Stimulated activated naive CD8-positive, alpha-beta T cell treated with anti-CD3 and anti-CD28 coated beads, Interleukin-15, amount 100 ng/mL, for 72 hours (primary cell): ENCODE results near the gene SNCG.
"Not testable (repeated sequence)": the region's sequence is repeated elsewhere in the genome, so short reads cannot be mapped to it uniquely, and the experiment has no call there.

Source experiments
- ATAC-seq: fragments of 150-1000 bp; cut with Tn5 transposase; 2 replicates; pipeline ENCODE4 v1.10.0; 2021; ENCODE audit warnings: mild to moderate bottlenecking, moderate library complexity
- DNase-seq, 2 donors: peaks; one replicate each; pipeline ENCODE4 v3.0.0; 2021 to 2022
- H3K27ac Mint-ChIP-seq, 2 donors: one replicate each; pipeline ENCODE4 v1.8.0; 2022; ENCODE audit warnings: mild to moderate bottlenecking in 2 of 2, mixed read lengths in 2 of 2, moderate library complexity in 2 of 2
- H3K27me3 Mint-ChIP-seq: one replicate; pipeline ENCODE4 v1.8.0; 2022; ENCODE audit warnings: mixed read lengths
- H3K4me1 Mint-ChIP-seq: one replicate; pipeline ENCODE4 v1.8.0; 2022; ENCODE audit warnings: mild to moderate bottlenecking, mixed read lengths
- H3K4me3 Mint-ChIP-seq, 2 donors: one replicate each; pipeline ENCODE4 v1.8.0; 2022; ENCODE audit warnings: mild to moderate bottlenecking in 2 of 2, mixed read lengths in 2 of 2, moderate library complexity in 1 of 2
- H3K9me3 Mint-ChIP-seq, 2 donors: one replicate each; pipeline ENCODE4 v1.8.0; 2022; ENCODE audit warnings: mixed read lengths in 2 of 2

SNCG gene

DNA sequence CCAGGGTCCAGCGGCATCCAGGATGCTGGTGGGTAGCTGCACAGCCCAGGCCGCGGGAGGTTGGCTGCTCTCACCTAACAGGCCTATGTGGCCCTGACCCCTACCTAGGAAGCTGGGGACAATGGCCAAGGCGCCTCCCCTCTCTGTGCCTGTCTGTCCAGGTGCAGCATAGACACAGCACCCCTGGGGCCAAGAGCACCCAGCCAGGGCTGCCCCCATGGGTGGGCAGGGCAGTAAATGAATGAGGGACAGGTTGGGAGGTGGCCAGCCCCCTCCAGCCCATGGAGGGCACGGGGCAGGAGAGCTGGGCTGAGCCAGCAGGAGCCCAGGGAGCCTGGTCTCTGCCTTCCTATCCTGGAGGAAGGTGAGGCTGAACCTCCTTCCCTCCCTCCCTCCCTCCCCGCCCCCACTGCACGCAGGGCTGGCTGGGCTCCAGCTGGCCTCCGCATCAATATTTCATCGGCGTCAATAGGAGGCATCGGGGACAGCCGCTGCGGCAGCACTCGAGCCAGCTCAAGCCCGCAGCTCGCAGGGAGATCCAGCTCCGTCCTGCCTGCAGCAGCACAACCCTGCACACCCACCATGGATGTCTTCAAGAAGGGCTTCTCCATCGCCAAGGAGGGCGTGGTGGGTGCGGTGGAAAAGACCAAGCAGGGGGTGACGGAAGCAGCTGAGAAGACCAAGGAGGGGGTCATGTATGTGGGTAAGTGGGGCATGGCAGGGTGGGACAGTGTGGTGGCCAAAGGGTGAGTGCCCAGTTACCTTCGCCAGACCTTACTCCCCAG lies at the start of gene SNCG:
TSS of gene SNCG (plus strand) at position 484 of the 785 bp plus-strand sequence. CDS start at position 583, 99 bp downstream.
- H3K27ac Mint-ChIP-seq = peak within 1 kb of the TSS in 1 of 2 donors; percentile 5
- peaks cover 0 to 9% of the 10 kb centered on the region in 2 donors for H3K9me3 Mint-ChIP-seq
- no peak within 1 kb of the TSS for H3K4me3 Mint-ChIP-seq
- ATAC-seq (no peak), DNase-seq (peak in 1 of 2 donors; percentile 7)
- no peaks in the 10 kb centered on the region for H3K27me3 Mint-ChIP-seq
- peaks cover 5% of the 10 kb centered on the region for H3K4me1 Mint-ChIP-seq

DNA sequence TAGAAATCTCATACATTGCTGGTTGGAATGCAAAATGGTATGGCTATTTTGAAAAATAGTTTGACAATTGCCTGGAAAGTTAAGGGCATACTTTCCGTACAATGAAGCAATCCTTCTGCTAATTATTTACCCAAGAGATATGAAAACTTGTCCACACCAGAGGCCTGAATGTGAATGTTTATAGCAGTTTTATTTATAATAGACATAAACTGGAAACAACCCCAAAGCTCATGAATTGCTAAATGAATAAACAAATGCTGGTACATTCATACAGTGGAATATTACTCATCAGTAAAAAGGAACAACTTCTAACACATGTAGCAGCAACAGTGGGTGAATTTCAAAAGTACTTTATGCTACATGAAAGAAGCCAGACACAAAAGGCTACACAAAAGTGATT lies 43.7 kb upstream of the SNCG start:
- Mint-ChIP-seq H3K27me3 (no peaks in the 10 kb centered on the region), H3K4me1 (no peaks in the 10 kb centered on the region), H3K9me3 (no peaks in the 10 kb centered on the region), H3K4me3 (no peak overlapping the region), H3K27ac (no peak overlapping the region)
- ATAC-seq (no peak), DNase-seq (no peak)

DNA sequence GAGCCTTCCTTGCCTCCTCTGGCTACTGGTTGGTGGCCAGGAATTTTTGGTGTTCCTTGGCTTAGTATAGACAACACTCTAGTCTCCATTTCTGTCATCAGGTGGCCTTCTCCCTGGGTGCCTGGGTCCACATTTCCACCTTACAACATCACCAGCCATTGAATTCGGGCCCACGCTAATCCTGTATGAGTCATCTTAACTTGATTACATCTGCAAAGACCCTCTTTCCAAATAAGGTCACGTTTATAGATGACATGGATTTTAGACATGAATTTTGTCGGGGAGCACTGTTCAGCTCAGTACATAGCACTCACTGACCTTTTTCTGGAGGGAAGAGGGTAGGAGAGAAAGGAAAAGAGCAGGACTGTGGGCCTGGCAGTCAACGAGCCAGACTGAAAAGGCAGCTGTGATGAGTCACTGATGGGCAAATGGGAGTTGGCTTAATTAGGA lies 40.4 kb upstream of the SNCG start:
- DNase-seq = no peak
- ATAC-seq = no peak
- H3K4me1 Mint-ChIP-seq = no peaks in the 10 kb centered on the region
- no peak overlapping the region for H3K27ac Mint-ChIP-seq
- H3K4me3 Mint-ChIP-seq = no peak overlapping the region
- H3K9me3 Mint-ChIP-seq = no peaks in the 10 kb centered on the region
- H3K27me3 Mint-ChIP-seq = no peaks in the 10 kb centered on the region

DNA sequence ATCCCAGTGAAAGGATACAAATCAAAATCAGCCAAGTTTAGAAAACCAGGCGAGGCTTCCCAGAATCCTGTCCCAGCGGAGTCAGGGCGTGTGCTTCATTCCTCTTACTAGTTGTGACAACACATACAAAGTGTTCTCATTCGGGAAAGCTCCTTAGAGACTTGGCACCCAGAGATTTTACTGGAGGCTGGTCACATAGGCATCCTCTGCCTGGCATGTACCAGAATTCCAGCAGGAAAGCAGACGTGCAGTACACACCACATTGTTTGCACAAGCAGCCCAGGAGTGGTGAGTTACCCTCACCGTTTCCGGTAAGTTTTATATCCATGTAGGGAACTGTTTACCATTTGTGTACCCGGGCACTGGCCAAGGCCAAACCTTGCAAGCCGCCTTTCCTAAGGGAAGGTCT lies 35.8 kb upstream of the SNCG start:
- Mint-ChIP-seq H3K4me1 (no peaks in the 10 kb centered on the region), H3K9me3 (no peaks in the 10 kb centered on the region), H3K4me3 (no peak overlapping the region), H3K27ac (no peak overlapping the region), H3K27me3 (no peaks in the 10 kb centered on the region)
- DNase-seq (no peak), ATAC-seq (no peak)

DNA sequence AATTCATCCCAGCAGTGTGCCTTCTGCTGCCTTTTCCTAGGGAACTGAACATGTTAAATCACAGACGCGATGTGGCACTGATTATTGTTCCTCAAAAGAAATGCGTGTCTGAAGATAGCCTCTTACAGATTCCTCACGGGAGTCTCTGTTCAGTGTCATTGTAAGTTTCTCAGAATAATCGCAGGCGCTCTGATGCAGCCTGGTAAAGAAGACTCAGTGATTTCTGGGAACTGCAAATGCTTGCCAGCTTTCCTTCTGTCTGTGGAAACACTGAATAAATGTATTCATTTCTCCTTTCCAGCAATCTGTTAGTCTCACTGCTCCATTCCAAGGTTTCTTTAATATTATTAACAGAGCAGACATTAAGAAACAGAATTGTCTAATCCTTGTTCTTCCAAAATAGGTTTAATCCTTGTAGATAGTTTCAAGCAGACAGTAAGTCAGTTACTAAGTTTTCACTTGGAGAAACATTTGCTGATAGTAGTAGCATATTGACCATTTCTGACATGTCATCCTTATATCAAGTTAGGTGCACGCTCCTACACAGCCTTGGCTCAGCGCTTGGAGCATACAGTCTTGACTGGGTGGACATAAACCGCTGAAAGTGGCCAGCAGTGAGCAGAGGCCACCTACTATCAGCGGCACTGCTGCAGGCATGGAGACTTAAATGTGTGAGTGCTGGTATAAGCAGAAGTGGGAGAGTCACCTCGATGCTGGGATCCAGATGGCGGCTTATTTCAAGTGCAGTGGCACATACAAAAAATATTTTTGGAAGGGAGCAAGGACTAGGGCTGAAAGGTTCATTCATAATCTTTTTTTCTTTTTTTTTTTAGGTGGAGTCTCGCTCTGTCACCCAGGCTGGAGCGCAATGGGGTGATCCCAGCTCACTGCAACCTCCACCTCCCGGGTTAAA lies 28.7 kb upstream of the SNCG start:
- Mint-ChIP-seq H3K4me1 (peaks cover 10% of the 10 kb centered on the region), H3K27me3 (no peaks in the 10 kb centered on the region), H3K27ac (no peak overlapping the region), H3K9me3 (no peaks in the 10 kb centered on the region), H3K4me3 (no peak overlapping the region)
- ATAC-seq (no peak), DNase-seq (no peak)

DNA sequence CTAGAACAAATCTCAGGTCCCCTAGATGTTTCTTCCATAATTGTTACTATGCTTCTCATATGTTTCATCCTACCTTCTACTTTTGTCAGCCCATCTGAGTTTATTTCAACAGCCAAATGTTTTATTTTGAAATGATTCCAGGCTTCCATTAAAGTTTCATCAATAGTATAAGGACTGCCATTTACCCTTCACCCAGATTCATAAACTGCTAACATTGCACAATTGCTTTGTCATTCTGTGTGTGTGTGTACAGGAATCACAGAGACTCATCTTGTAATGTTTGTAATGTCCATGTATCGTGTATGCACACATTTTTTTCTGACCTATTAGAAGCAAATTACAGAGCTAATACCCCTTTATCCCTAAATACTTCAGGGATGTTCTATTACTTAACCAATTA lies 26.5 kb upstream of the SNCG start:
- H3K27ac Mint-ChIP-seq = no peak overlapping the region
- peaks cover 10% of the 10 kb centered on the region for H3K4me1 Mint-ChIP-seq
- no peaks in the 10 kb centered on the region for H3K9me3 Mint-ChIP-seq
- H3K27me3 Mint-ChIP-seq = no peaks in the 10 kb centered on the region
- ATAC-seq (no peak), DNase-seq (no peak)
- no peak overlapping the region for H3K4me3 Mint-ChIP-seq

DNA sequence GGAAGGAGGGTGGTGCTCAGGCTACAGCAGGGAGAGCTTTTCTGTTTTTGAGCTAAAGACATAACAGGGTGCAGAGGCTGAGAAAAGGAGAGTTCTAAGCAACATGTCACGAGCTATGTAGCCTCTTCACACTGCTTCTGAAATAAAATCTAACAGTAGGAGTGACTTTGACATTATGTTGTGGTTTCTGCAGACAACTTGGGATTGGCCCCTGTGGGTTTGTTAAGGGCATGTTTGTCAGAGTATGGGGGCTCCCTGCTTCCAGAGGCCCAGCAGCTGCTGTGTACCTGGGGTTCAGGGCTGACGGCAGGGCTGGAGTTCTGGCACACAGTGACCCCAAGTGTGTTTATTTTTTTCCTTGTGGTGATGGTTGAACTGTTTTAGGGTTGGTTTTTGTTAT lies 25.7 kb upstream of the SNCG start:
- peaks cover 10% of the 10 kb centered on the region for H3K4me1 Mint-ChIP-seq
- DNase-seq = no peak
- H3K9me3 Mint-ChIP-seq = no peaks in the 10 kb centered on the region
- H3K4me3 Mint-ChIP-seq = no peak overlapping the region
- no peak overlapping the region for H3K27ac Mint-ChIP-seq
- H3K27me3 Mint-ChIP-seq = no peaks in the 10 kb centered on the region
- ATAC-seq = no peak

DNA sequence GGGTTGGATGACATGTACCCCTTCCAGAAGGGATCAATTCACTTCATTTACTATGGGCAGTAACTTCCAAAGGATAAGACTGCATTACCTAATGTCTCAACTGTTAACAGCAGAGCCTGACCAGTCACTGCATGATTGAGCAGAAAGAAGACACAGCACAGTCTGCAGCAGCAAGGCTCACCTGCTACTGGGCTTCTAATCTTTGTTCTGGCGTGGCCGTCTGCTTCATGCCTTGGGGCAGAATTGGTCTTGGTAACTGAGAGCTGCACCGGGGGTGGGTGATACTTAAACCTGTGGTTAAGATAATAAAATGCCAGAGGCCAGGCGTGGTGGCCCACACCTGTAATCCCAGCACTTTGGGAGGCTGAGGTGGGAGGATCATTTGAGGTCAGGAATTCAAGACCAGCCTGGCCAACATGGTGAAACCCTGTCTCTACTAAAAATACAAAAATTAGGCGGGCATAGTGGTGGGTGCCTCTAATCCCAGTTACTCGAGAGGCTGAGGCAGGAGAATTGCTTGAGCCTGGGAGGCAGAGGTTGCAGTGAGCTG lies 24.2 kb upstream of the SNCG start:
- not testable (repeated sequence) for DNase-seq, H3K9me3 Mint-ChIP-seq, ATAC-seq, H3K27ac Mint-ChIP-seq, H3K4me3 Mint-ChIP-seq, H3K27me3 Mint-ChIP-seq
- peaks cover 10% of the 10 kb centered on the region for H3K4me1 Mint-ChIP-seq

DNA sequence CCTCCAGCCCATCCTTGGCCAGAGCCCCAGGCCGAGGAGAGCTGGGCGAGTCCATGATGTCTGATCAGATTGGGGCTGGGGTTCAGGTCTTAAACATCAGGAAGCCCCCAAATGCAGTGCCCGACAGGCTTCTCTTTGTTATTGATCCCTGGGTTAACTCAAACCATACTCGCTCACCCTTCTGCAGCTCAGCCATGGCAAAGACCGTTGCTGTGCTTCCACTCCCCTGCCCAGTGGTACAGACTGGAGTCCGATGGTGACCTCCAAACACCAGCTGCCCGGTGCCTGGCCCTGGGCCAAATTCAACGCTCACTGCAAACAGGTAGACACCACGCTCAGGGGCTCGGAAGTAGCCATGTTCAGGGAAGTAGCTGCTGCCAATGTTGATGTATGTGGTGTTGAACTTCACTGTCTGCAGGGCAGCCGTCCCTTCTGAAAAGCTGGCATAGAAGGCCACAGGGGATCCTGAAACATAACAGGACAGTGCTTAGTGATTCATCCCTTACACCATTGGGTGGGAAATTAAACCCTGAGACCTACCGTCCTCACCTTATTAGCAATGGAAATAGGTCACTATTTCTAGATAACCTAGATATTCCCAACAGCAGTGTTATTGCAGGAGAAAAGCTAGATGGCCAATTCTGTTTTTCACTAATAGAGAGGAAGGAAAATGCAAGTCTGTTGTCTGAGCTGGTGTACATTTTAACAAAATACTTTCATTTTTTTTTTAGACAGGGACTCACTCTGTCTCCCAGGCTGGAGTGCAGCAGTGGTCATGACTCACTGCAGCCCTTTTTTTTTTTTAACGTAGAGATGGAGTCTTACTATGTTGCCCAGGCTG lies 21.5 kb upstream of the SNCG start:
- ATAC-seq (no peak), DNase-seq (no peak)
- H3K4me1 Mint-ChIP-seq = peaks cover 15% of the 10 kb centered on the region
- no peak overlapping the region for H3K27ac Mint-ChIP-seq
- H3K4me3 Mint-ChIP-seq = no peak overlapping the region
- no peaks in the 10 kb centered on the region for H3K27me3 Mint-ChIP-seq
- H3K9me3 Mint-ChIP-seq = no peaks in the 10 kb centered on the region

DNA sequence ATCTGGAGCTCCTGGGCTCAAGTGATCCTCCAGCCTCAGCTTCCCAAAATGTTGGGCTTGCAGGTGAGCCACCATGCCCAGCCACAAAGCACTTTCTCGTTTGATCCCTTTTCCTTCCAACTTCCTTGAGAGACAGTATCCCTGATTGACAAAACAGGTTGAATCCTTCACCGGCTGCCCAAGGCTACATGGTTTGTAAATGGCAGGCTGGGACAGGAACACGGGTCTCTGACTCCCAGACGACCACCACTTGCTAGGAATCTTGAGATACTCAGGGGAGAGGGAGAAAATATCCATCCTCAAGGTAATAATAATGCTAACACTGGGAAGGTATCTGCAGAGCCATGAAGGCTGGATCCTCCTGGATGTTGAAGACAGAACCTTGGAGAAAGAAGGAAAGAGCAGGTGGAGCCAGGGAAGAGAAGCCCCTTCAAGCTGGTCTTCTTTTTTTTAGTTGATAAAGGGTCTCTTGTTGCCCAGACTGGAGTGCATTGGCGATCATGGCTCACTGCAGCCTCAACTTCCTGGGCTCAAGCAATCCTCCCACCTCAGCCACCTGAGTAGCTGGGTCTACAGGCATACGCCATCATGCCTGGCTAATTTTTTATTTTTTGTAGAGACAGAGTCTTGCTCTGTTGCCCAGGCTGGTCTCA lies 20.8 kb upstream of the SNCG start:
- DNase-seq (no peak), ATAC-seq (no peak)
- peaks cover 11% of the 10 kb centered on the region for H3K4me1 Mint-ChIP-seq
- H3K27ac Mint-ChIP-seq = no peak overlapping the region
- no peaks in the 10 kb centered on the region for H3K9me3 Mint-ChIP-seq
- H3K27me3 Mint-ChIP-seq = no peaks in the 10 kb centered on the region
- H3K4me3 Mint-ChIP-seq = no peak overlapping the region

DNA sequence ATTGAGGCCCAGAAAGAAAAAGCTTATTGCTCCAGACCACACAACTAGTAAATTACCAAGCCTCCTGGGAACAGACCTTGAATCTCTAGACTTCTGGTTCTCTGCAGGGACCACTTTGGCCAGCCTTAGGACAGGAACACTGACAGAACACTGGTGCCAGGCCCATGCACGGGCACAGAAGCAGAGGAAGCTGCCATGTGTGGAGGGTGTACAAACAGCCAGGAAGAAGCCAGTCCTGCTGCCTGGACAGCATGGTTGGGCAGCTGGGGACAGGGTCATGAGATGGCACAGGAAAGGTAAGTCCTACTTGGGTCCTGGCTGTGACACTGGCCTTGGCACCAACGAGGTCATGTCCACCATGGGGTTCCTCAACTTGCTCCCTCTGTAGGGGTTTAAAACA lies 20.1 kb upstream of the SNCG start:
- DNase-seq = no peak
- no peak overlapping the region for H3K27ac Mint-ChIP-seq
- ATAC-seq = no peak
- H3K4me1 Mint-ChIP-seq = peaks cover 5% of the 10 kb centered on the region
- H3K27me3 Mint-ChIP-seq = no peaks in the 10 kb centered on the region
- H3K9me3 Mint-ChIP-seq = no peaks in the 10 kb centered on the region
- H3K4me3 Mint-ChIP-seq = no peak overlapping the region

DNA sequence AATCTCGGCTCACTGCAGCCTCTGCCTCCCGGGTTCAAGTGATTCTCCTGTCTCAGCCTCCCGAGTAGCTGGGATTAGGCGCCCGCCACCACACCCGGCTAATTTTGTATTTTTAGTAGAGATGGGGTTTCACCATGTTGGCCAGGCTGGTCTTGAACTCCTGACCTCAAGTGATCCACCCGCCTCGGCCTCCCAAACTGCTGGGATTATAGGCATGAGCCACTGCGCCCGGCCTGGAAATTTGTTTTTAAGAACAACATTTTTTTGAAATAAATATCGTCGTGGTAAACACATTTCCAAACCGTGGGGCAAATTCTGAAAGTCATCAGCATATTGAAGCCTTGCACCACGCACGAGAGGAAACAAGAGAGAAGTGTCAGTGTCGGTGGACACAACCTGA lies 18.3 kb upstream of the SNCG start:
- Mint-ChIP-seq H3K27ac (peak overlapping the region in 1 of 2 donors; percentile 80), H3K4me3 (peak overlapping the region; percentile 6 to 10)
- H3K9me3 Mint-ChIP-seq, ATAC-seq, H3K27me3 Mint-ChIP-seq, H3K4me1 Mint-ChIP-seq, DNase-seq: not testable (repeated sequence)

DNA sequence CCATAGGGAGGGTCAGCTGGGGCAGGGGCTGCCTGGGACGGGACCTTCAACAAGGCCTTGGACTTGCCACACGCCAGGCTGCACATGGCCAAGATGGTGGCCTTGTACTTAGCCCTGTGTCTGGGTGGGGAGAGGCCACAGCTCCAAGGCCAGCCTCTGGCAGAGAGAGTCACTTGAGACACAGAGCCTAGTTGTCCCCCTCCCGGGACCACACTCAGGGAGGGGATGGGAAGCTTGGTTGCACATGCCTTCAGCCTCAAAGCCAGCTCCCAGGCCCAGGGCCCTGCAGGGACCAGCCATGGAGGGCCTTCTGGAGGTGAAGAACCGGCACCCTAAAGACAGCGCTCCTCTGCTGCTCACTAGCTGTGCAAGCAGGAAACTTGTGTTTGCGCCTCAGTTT lies 17.7 kb upstream of the SNCG start:
- no peak overlapping the region for H3K4me3 Mint-ChIP-seq
- H3K27me3 Mint-ChIP-seq = no peaks in the 10 kb centered on the region
- no peaks in the 10 kb centered on the region for H3K9me3 Mint-ChIP-seq
- H3K4me1 Mint-ChIP-seq = peaks cover 5% of the 10 kb centered on the region
- no peak for DNase-seq
- H3K27ac Mint-ChIP-seq = no peak overlapping the region
- no peak for ATAC-seq

DNA sequence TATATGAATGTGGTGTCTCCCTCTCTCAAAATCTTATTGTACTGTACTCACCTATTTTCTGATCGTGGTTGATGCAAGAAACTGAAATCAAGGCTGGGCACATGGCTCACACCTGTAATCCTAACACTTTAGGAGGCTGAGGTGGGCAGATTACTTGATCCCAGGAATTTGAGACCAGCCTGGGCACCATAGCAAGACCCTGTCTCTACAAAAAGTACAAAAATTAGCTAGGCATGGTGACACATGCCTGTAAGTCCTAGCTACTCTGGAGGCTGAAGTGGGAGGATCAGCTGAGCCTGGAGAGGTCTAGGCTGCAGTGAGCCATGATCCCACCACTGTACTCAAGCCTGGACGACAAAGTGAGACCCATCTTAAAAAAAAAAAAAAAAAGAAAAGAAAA lies 17.0 kb upstream of the SNCG start:
- ATAC-seq (no peak), DNase-seq (no peak)
- peaks cover 5% of the 10 kb centered on the region for H3K4me1 Mint-ChIP-seq
- H3K9me3 Mint-ChIP-seq = no peaks in the 10 kb centered on the region
- no peaks in the 10 kb centered on the region for H3K27me3 Mint-ChIP-seq
- no peak overlapping the region for H3K27ac Mint-ChIP-seq
- no peak overlapping the region for H3K4me3 Mint-ChIP-seq

DNA sequence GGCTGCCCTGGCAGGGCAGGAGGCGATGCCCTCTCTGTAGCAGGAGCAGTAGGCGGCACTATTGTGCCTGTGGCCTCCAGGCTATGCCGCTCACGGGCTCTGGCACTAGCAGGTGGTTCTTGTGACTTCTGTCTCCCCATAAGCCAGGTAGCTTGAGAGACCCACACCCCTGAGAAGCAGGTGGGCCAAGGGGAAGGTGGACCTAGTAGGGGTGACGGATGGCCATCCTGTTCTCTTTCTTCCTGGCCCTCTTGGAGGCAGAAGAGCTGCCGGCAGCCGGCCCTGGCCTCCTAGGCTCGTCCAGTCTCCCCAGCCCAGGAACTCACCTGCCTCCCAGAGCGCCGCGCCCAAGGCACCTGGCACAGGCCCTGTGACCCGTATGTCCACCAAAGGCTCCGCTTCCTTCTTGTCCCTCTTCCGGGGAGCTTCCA lies 16.4 kb upstream of the SNCG start:
- DNase-seq (no peak), ATAC-seq (no peak)
- Mint-ChIP-seq H3K9me3 (no peaks in the 10 kb centered on the region), H3K4me3 (no peak overlapping the region), H3K4me1 (peaks cover 5% of the 10 kb centered on the region), H3K27ac (no peak overlapping the region), H3K27me3 (no peaks in the 10 kb centered on the region)
